ENCODE measurements around the gene EPHA8.

GRCh38 chr1:22529901-22530621 is 33.2 kb upstream of the EPHA8 start:
- TF ChIP-seq CHD2 (IDR thresholded peaks at IDR 0.05; ENCODE audit: low read length, partially characterized antibody) (no peak), USF1 (IDR thresholded peaks at IDR 0.05; ENCODE audit: borderline replicate concordance, low read depth) (no peak), MAX (IDR thresholded peaks at IDR 0.05; ENCODE audit: low read depth) (no peak), JUND (IDR thresholded peaks at IDR 0.05) (no peak), POLR2AphosphoS5 (IDR thresholded peaks at IDR 0.05; ENCODE audit: low read depth, low read length) (no peak), EZH2phosphoT487 (IDR thresholded peaks at IDR 0.05; ENCODE audit: borderline replicate concordance, low read depth) (no peak), FOXM1 (IDR thresholded peaks at IDR 0.05; ENCODE audit: low read depth) (no peak), EP300 (IDR thresholded peaks at IDR 0.05; ENCODE audit: borderline replicate concordance in 1 of 2, low read depth in 1 of 2, low read length in 1 of 2) (no peak)
- TF ChIP-seq, protein P1, sequence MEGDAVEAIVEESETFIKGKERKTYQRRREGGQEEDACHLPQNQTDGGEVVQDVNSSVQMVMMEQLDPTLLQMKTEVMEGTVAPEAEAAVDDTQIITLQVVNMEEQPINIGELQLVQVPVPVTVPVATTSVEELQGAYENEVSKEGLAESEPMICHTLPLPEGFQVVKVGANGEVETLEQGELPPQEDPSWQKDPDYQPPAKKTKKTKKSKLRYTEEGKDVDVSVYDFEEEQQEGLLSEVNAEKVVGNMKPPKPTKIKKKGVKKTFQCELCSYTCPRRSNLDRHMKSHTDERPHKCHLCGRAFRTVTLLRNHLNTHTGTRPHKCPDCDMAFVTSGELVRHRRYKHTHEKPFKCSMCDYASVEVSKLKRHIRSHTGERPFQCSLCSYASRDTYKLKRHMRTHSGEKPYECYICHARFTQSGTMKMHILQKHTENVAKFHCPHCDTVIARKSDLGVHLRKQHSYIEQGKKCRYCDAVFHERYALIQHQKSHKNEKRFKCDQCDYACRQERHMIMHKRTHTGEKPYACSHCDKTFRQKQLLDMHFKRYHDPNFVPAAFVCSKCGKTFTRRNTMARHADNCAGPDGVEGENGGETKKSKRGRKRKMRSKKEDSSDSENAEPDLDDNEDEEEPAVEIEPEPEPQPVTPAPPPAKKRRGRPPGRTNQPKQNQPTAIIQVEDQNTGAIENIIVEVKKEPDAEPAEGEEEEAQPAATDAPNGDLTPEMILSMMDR (IDR thresholded peaks at IDR 0.05), result no peak
- TF ChIP-seq, protein P2, sequence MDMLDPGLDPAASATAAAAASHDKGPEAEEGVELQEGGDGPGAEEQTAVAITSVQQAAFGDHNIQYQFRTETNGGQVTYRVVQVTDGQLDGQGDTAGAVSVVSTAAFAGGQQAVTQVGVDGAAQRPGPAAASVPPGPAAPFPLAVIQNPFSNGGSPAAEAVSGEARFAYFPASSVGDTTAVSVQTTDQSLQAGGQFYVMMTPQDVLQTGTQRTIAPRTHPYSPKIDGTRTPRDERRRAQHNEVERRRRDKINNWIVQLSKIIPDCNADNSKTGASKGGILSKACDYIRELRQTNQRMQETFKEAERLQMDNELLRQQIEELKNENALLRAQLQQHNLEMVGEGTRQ (IDR thresholded peaks at IDR 0.05; ENCODE audit: borderline replicate concordance, low read depth, low read length), result no peak

Measured in SK-N-SH (cell line).